GM12891 (cell line): ENCODE data around the gene NLRP7.

ENCODE experiments used
- POLR2A ChIP-seq: IDR thresholded peaks from 2 replicates; pipeline ENCODE4 v1.6.1; 2011; ENCODE audit warnings: low read depth, low read length, control low read depth
- POLR2AphosphoS5 ChIP-seq: IDR thresholded peaks from 2 replicates; pipeline ENCODE4 v1.6.1; 2011; ENCODE audit warnings: low read depth, low read length, control low read depth
- POU2F2 ChIP-seq: IDR thresholded peaks from 2 replicates; pipeline ENCODE4 v1.6.1; 2011; ENCODE audit warnings: low read depth, mild to moderate bottlenecking, control low read depth, low read length, moderate library complexity
- SPI1 ChIP-seq: IDR thresholded peaks from 2 replicates; pipeline ENCODE4 v1.6.1; 2011; ENCODE audit warnings: low read depth, low read length, control low read depth
- TAF1 ChIP-seq: IDR thresholded peaks from 2 replicates; pipeline ENCODE4 v1.6.1; 2011; ENCODE audit warnings: low read depth, low read length, control low read depth

- TF ChIP-seq POLR2A (no peak), TAF1 (no peak), POLR2AphosphoS5 (no peak), SPI1 (no peak), POU2F2 (no peak)
These were observed 22.3 kb upstream of the NLRP7 start for GRCh38 chr19:54969647-54970046.
